Measurements from ENCODE around the gene GAS2L2.

DNA sequence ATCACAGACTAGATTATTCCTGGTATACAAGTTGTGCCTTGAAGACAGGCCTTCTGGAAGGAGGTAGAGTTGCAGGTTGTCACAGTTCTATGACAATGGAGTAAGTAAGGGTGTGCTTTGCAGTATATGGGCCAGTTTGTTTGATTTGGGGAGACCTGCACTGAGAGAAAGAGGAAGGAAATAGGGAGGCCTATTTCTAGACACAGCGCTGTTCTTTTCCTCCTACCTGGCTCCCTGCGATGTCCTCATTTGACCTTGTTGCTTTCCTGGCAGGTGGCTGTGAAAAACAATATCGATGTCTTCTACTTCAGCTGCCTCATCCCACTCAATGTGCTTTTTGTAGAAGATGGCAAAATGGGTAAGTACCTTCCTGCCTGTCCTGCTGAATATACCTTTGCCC is 44.1 kb downstream of the GAS2L2 start:
- TF ChIP-seq, protein P1, sequence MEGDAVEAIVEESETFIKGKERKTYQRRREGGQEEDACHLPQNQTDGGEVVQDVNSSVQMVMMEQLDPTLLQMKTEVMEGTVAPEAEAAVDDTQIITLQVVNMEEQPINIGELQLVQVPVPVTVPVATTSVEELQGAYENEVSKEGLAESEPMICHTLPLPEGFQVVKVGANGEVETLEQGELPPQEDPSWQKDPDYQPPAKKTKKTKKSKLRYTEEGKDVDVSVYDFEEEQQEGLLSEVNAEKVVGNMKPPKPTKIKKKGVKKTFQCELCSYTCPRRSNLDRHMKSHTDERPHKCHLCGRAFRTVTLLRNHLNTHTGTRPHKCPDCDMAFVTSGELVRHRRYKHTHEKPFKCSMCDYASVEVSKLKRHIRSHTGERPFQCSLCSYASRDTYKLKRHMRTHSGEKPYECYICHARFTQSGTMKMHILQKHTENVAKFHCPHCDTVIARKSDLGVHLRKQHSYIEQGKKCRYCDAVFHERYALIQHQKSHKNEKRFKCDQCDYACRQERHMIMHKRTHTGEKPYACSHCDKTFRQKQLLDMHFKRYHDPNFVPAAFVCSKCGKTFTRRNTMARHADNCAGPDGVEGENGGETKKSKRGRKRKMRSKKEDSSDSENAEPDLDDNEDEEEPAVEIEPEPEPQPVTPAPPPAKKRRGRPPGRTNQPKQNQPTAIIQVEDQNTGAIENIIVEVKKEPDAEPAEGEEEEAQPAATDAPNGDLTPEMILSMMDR (conservative IDR thresholded peaks at IDR 0.05; ENCODE audit: low read depth, low read length) = no peak
- TF ChIP-seq EZH2 (IDR thresholded peaks at IDR 0.05; ENCODE audit: low read length, unreplicated experiment) = no peak
